HepG2 (cell line): ENCODE measurements around the gene UGT1A8. TPM values are rescaled to one million over a fixed set of nuclear protein-coding genes. Genes with fewer than 3 reads are reported as not detected.

Experiments used
- ATAC-seq: fragments of 200-7000 bp; cut with Tn5 transposase; 3 replicates; pipeline ENCODE4 v1.9.1; 2020; ENCODE audit warnings: mild to moderate bottlenecking, moderate library complexity
- BruUV-seq: library from RNA; stranded (reverse); fragments of 400-500 nt; replicated peaks from 2 replicates; lab custom pipeline; 2021; lab: Mats Ljungman, UMichigan
- CTCF ChIA-PET: fragments of 300-600 bp; formaldehyde crosslinking; extraction: SDS; loops from one replicate; lab custom pipeline; 2021; ENCODE audit warnings: low total read pairs, inconsistent platforms, low intra/inter-chr PET ratio; lab: Yijun Ruan, JAX
- POLR2A ChIA-PET: fragments of 350-600 bp; sonication (Branson Sonifier 250); formaldehyde crosslinking; loops from one replicate; lab custom pipeline; 2020; ENCODE audit warnings: antibody characterized with exemption, inconsistent platforms; lab: Yijun Ruan, JAX
- DNase-seq: peaks from one replicate; pipeline ENCODE4 v3.0.0-alpha.2; 2015; ENCODE audit warnings: low spot score
- FAIRE-seq: peaks from 3 replicates; lab custom pipeline; 2011; peaks lifted over from hg19 to GRCh38; lab: Jason Lieb, UNC
- H2AFZ ChIP-seq: one replicate; pipeline ENCODE4 v1.6.1; 2011; ENCODE audit warnings: low read length, inconsistent platforms
- H3K27ac ChIP-seq: fragments of 300-600 bp; 3 replicates; pipeline ENCODE4 v1.8.0; 2011; ENCODE audit warnings: mixed run types, mild to moderate bottlenecking, mixed read lengths, low read length, inconsistent platforms; ENCODE audit not compliant: insufficient read depth; ENCODE audit errors: extremely low read length
- H3K27me3 ChIP-seq, 2 experiments: fragments of 200-600 bp in 1 of 2; 2 replicates in 1 of 2; 3 replicates in 1 of 2; pipeline versions ENCODE4 v1.6.0 to v1.8.0; 2011; ENCODE audit warnings: low read length in 2 of 2, mild to moderate bottlenecking in 2 of 2, moderate library complexity in 2 of 2, inconsistent platforms in 1 of 2; ENCODE audit not compliant: insufficient read depth in 2 of 2, control insufficient read depth in 1 of 2
- H3K36me3 ChIP-seq, 2 experiments: fragments of 200-600 bp in 1 of 2; replicated peaks in 1 of 2; 2 replicates in 1 of 2; 3 replicates in 1 of 2; pipeline versions ENCODE4 v1.5.1 to v1.8.0; 2011; ENCODE audit warnings: low read length in 2 of 2, inconsistent platforms in 1 of 2; ENCODE audit not compliant: insufficient read depth in 2 of 2, control insufficient read depth in 1 of 2
- H3K4me1 ChIP-seq: 2 replicates; pipeline ENCODE4 v1.5.1; 2012; ENCODE audit warnings: low read length, inconsistent platforms; ENCODE audit not compliant: insufficient read depth
- H3K4me2 ChIP-seq: 2 replicates; pipeline ENCODE4 v1.6.0; 2011; ENCODE audit warnings: low read depth, low read length, inconsistent platforms
- H3K4me3 ChIP-seq, 3 experiments: fragments of 200-600 bp in 1 of 3; sonication (generic), shearing (Covaris generic) in 1 of 3; replicated peaks in 1 of 3; 2 replicates each; pipeline ENCODE4 v1.5.1; 2011 to 2016; ENCODE audit warnings: low read length in 3 of 3, inconsistent platforms in 2 of 3, low read depth in 2 of 3, mild to moderate bottlenecking in 2 of 3, control low read depth in 1 of 3, mixed read lengths in 1 of 3; ENCODE audit not compliant: insufficient read depth in 1 of 3
- H3K79me2 ChIP-seq: one replicate; pipeline ENCODE4 v1.6.1; 2011; ENCODE audit warnings: low read length, inconsistent platforms; ENCODE audit not compliant: insufficient read depth
- H3K9ac ChIP-seq: 2 replicates; pipeline ENCODE4 v1.6.0; 2011; ENCODE audit warnings: mild to moderate bottlenecking, low read depth, low read length, inconsistent platforms; ENCODE audit not compliant: insufficient read depth
- H3K9me3 ChIP-seq: 2 replicates; pipeline ENCODE4 v1.5.1; 2012; ENCODE audit warnings: mild to moderate bottlenecking, low read length
- H4K20me1 ChIP-seq: 2 replicates; pipeline ENCODE4 v1.6.0; 2011; ENCODE audit warnings: inconsistent platforms, mild to moderate bottlenecking, low read length, moderate library complexity; ENCODE audit not compliant: insufficient read depth
- ATF1 ChIP-seq: IDR thresholded peaks from 2 replicates; pipeline ENCODE4 v1.6.1; 2016; ENCODE audit warnings: mild to moderate bottlenecking, control low read depth
- CHCHD3 ChIP-seq: sonication (generic); formaldehyde crosslinking; IDR thresholded peaks from 2 replicates; pipeline ENCODE4 v1.8.0; 2022; ENCODE audit warnings: mild to moderate bottlenecking, missing genetic modification reagents, moderate library complexity
- CREM ChIP-seq, 2 experiments: sonication (generic) in 1 of 2; formaldehyde crosslinking in 1 of 2; IDR thresholded peaks; 2 replicates each; pipeline versions ENCODE4 v1.4.0 to v1.6.1; 2016 to 2020; ENCODE audit warnings: antibody characterized with exemption in 1 of 2, mild to moderate bottlenecking in 1 of 2, missing genetic modification reagents in 1 of 2
- ETV5 ChIP-seq: IDR thresholded peaks from 2 replicates; pipeline ENCODE4 v1.6.1; 2018; ENCODE audit warnings: missing biosample characterization, missing genetic modification reagents, inconsistent platforms, borderline replicate concordance
- MAFG ChIP-seq: sonication (generic); formaldehyde crosslinking; IDR thresholded peaks from 2 replicates; pipeline ENCODE4 v1.5.1; 2020; ENCODE audit warnings: mild to moderate bottlenecking, missing genetic modification reagents
- MAFK ChIP-seq, 2 experiments: IDR thresholded peaks in 1 of 2; conservative IDR thresholded peaks in 1 of 2; 2 replicates each; pipeline ENCODE4 v1.6.1; 2011; ENCODE audit warnings: improper control_type of control experiment in 2 of 2, low read length in 2 of 2
- NR2F2 ChIP-seq: IDR thresholded peaks from 2 replicates; pipeline ENCODE4 v1.6.1; 2012; ENCODE audit warnings: low read depth, inconsistent platforms, borderline replicate concordance
- POLR2AphosphoS5 ChIP-seq: IDR thresholded peaks from 2 replicates; pipeline ENCODE4 v1.6.1; 2012; ENCODE audit warnings: low read depth, low read length
- ZNF549 ChIP-seq: sonication (generic); formaldehyde crosslinking; IDR thresholded peaks from 2 replicates; pipeline ENCODE4 v1.5.0; 2020; ENCODE audit warnings: missing genetic modification reagents
- WGBS: methylation state at CpG from one replicate; pipeline ENCODE4 v1.1.6; 2017; ENCODE audit warnings: low lambda C conversion rate; 5-methylcytosine and 5-hydroxymethylcytosine counted together
- in situ Hi-C: cut with HindIII; loops from 2 replicates; pipeline ENCODE4 v1.10.0; 2017; ENCODE audit warnings: low pct_unique_long_range_greater_than_20kb; ENCODE audit not compliant: extremely low pct_ligation_motif_present
- intact Hi-C: fragments of 100-400 bp; cut with micrococcal nuclease; formaldehyde crosslinking; loops from one replicate; pipeline ENCODE4 v1.10.0; 2022; ENCODE audit not compliant: unreplicated experiment
- polyA plus RNA-seq, 8 experiments: library from polyadenylated mRNA; depleted of rRNA in 3 of 8; stranded (reverse) in 7 of 8; unstranded in 1 of 8; fragments of >200 nt; fragmentation: Illumina TruSeq in 4 of 8; extraction: Trizol in 4 of 8; gene quantifications; 2 replicates each; pipeline versions ENCODE4 v1.2.1 to v1.2.3, GENCODE V29; 2011 to 2016; ENCODE audit warnings: low read depth in 4 of 8, missing spikeins in 1 of 8, mixed read lengths in 1 of 8; ENCODE audit not compliant: insufficient read depth in 1 of 8
- total RNA-seq, 5 experiments: library from RNA; depleted of rRNA; stranded (reverse); fragments of >200 nt; fragmentation: Illumina TruSeq; extraction: Trizol; gene quantifications; 2 replicates each; pipeline ENCODE4 v1.2.3, GENCODE V29; 2016; ENCODE audit warnings: low read depth in 1 of 5
- TF ChIP-seq, protein P1 (sequence below): sonication (generic); formaldehyde crosslinking; IDR thresholded peaks from 2 replicates; pipeline ENCODE4 v1.4.0; 2020; ENCODE audit warnings: mild to moderate bottlenecking, missing genetic modification reagents
- TF ChIP-seq, protein P2 (sequence below): sonication (generic); formaldehyde crosslinking; IDR thresholded peaks from 2 replicates; pipeline ENCODE4 v1.5.0; 2020; ENCODE audit warnings: missing genetic modification reagents, mild to moderate bottlenecking, borderline replicate concordance

Gene UGT1A8
- total and polyA plus RNA-seq, 2 of the 13 experiments (the other 11 are each of a cell fraction or from before 2014, with no cell fraction given), result not detected

DNA sequence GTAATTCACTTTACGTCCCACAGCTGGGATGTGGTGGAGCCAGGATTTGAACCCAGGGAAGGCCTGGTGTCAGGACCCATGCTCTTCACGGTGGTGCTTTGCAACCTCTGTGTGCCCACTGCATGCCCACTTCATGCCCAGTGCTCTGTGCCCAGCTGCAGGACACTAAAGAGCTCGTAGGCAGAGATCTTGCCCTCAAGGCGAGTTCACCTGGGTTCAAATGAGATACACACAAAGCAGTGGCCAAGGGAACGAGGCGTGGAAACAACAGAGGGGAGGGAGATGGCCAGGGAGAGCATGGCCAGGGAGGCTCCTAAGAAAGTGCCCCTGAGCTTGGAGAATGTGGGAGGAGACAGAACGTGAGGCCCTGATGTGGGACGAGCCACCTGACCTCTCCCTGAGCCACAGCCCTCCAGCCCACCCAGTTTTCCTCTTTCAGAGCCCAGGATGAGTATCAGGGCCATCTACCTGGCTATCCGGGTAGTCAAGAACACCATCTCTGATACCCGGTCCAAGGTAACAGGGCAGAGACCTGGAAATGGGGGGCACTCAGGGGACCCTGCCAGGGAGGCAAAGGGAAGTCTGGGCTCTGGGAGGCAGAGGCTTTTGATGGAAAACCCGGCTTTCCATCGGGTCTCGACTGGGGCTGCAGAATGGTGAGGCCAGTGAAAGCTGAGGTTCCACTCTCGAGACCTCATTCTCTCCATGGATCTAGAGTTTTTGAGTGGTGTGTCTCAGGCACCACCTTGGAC is 181.1 kb downstream of the UGT1A8 start:
- Histone ChIP-seq H3K9me3 (no peaks in the 10 kb centered on the region), H3K36me3 (no peaks in the 10 kb centered on the region), H3K27me3 (peaks cover 3 to 54% of the 10 kb centered on the region in 2 experiments; a peak in 3 of 5 replicates), H3K4me2 (no peak overlapping the region), H2AFZ (no peak overlapping the region), H3K4me3 (no peak overlapping the region), H3K4me1 (peaks cover 10% of the 10 kb centered on the region; the same call in 1 of the 2 replicates), H3K79me2 (no peaks in the 10 kb centered on the region), H3K9ac (no peak overlapping the region), H3K27ac (no peak overlapping the region), H4K20me1 (no peaks in the 10 kb centered on the region)
- TF ChIP-seq ATF1 (CRISPR knock-in tag), result no peak
- TF ChIP-seq CHCHD3 (CRISPR knock-in tag), result no peak
- intact Hi-C loops (no loop called here), in situ Hi-C loops (no loop called here)
- ChIA-PET POLR2A (no interaction called here), CTCF (no interaction called here)
- DNase-seq, result no peak
- WGBS, result 26% methylated on average over 14 of the region's 14 CpGs
- FAIRE-seq, result no peak
- BruUV-seq, result no TSS peak
- ATAC-seq, result no peak

DNA sequence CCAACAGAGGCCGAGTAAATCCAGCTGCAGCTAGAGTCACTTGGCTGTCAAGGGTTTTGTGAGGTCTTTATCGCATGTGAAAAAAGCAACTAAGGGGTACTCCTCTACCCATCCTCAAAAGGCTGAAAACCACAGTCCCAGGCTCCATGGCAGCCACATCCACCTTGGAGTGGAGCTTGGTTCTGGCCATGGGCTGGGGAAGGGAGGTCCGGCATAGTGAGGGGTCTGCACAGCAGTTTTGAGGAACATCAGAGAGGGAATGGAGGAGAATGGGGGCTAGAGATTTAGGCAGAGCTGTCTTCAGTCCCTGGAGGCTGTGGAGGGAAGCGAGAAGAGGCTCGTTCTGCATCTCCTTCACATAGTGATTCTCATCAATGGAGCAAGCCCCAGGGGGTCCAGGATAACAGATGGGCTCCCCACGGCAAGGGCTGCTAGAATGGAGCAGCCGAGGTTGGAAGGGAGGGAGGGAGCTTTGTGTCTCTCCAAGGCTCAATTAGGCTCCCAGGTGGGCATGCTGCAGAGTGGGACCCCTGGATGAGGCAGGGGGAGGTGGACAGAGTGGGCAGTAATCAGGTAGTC is 181.7 kb downstream of the UGT1A8 start:
- no TSS peak for BruUV-seq
- H3K9me3 ChIP-seq, result no peaks in the 10 kb centered on the region
- POLR2A ChIA-PET, result no interaction called here
- 31% methylated on average over 7 of the region's 7 CpGs for WGBS
- H3K79me2 ChIP-seq, result no peaks in the 10 kb centered on the region
- in situ Hi-C loops (no loop called here), intact Hi-C loops (no loop called here)
- H3K27ac ChIP-seq, result no peak overlapping the region
- H3K4me2 ChIP-seq, result no peak overlapping the region
- peaks cover 2 to 54% of the 10 kb centered on the region in 2 experiments; a peak in 3 of 5 replicates for H3K27me3 ChIP-seq
- no peak overlapping the region for H3K9ac ChIP-seq
- H3K36me3 ChIP-seq, result no peaks in the 10 kb centered on the region
- ATAC-seq, result no peak
- no peak for FAIRE-seq
- H3K4me3 ChIP-seq, result no peak overlapping the region
- peaks cover 5% of the 10 kb centered on the region; the same call in 1 of the 2 replicates for H3K4me1 ChIP-seq
- no peaks in the 10 kb centered on the region for H4K20me1 ChIP-seq
- no peak overlapping the region for H2AFZ ChIP-seq
- CTCF ChIA-PET, result no interaction called here
- no peak for DNase-seq
- no peak for TF ChIP-seq ETV5 (CRISPR knock-in tag)
- TF ChIP-seq NR2F2, result no peak
- no peak for TF ChIP-seq POLR2AphosphoS5
- TF ChIP-seq CREM (IDR thresholded peaks at IDR 0.05), result no peak
- no peak for TF ChIP-seq CREM (CRISPR knock-in tag; IDR thresholded peaks at IDR 0.05)
- TF ChIP-seq, protein P1, sequence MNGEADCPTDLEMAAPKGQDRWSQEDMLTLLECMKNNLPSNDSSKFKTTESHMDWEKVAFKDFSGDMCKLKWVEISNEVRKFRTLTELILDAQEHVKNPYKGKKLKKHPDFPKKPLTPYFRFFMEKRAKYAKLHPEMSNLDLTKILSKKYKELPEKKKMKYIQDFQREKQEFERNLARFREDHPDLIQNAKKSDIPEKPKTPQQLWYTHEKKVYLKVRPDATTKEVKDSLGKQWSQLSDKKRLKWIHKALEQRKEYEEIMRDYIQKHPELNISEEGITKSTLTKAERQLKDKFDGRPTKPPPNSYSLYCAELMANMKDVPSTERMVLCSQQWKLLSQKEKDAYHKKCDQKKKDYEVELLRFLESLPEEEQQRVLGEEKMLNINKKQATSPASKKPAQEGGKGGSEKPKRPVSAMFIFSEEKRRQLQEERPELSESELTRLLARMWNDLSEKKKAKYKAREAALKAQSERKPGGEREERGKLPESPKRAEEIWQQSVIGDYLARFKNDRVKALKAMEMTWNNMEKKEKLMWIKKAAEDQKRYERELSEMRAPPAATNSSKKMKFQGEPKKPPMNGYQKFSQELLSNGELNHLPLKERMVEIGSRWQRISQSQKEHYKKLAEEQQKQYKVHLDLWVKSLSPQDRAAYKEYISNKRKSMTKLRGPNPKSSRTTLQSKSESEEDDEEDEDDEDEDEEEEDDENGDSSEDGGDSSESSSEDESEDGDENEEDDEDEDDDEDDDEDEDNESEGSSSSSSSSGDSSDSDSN (CRISPR knock-in tag), result no peak
- no peak for TF ChIP-seq MAFK (conservative IDR thresholded peaks at IDR 0.05 in 1 of 2, IDR thresholded peaks at IDR 0.05 in 1 of 2; ENCODE audit: low read length in 2 of 2)
- TF ChIP-seq, protein P2, sequence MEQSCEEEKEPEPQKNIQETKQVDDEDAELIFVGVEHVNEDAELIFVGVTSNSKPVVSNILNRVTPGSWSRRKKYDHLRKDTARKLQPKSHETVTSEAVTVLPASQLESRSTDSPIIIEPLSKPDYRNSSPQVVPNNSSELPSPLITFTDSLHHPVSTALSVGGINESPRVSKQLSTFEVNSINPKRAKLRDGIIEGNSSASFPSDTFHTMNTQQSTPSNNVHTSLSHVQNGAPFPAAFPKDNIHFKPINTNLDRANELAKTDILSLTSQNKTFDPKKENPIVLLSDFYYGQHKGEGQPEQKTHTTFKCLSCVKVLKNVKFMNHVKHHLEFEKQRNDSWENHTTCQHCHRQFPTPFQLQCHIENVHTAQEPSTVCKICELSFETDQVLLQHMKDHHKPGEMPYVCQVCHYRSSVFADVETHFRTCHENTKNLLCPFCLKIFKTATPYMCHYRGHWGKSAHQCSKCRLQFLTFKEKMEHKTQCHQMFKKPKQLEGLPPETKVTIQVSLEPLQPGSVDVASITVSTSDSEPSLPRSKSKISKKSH (CRISPR knock-in tag), result no peak
- TF ChIP-seq MAFG, result no peak
- no peak for TF ChIP-seq ZNF549 (CRISPR knock-in tag)
